ENCODE data around the gene ETV4.

The ETV4 gene

DNA sequence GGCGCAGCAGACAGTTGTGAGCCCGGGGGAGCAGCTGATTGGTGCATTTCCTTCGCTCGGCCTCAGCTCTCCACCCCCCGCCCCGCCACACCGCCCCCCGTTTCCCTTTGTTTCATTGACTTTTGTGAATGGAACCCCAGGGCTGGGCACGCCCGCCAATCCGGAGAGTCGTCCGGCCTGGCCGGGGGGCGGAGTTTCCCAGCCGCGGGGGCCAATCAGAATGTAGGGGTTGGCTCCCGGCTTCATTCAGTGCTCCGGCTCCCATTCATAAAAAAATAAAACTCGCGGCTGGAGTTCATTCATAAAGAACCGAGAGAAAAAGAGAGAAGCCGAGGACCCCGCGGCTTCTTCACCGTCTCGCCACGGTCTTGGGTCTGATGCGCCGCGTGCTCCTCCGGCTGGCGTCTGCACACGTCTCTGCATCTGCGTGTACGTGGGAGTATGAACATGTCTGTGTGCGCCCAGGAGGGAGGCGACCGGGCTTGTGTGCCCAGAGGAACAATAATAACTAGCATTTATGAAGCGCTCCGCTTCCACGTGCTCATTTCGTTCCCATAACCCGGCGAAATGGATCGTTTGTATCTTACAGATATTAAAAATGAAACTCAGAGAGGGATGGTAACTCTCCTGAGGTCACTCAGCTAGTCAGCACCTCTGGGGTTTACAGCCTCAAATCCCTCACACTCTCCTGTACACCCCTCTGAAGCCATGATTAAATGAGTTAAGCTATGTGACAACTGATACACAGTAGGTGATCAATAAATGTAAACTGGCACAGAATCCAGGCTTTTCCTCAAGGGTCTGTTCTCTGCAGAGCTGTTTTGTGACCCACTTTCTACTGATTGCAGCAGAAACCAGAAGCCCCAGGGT is at the start of gene ETV4:
ETV4 (minus strand) TSS at position 22 of the 870 bp plus-strand sequence. CDS start 723 bp downstream, outside the sequence.
- peak; percentile 78 for DNase-seq (ENCODE audit: low read depth)

DNA sequence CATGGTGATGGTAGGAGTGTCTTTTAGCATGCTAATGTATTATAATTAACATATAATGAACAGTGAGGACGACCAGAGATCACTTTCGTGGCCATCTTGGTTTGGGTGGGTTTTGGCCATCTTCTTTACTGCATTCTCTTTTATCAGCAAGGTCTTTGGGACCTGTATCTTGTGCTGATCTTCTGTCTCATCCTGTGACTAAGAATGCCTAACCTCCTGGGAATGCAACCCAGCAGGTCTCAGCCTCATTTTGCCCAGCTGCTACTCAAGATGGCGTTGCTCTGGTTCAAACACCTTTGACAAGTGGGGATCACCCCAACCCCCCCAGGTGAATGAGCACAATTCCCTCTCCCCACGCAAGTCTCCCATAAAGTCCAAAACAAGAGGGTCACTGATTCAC is 49.3 kb upstream of the ETV4 start:
- no peak for DNase-seq (ENCODE audit: low read depth)

DNA sequence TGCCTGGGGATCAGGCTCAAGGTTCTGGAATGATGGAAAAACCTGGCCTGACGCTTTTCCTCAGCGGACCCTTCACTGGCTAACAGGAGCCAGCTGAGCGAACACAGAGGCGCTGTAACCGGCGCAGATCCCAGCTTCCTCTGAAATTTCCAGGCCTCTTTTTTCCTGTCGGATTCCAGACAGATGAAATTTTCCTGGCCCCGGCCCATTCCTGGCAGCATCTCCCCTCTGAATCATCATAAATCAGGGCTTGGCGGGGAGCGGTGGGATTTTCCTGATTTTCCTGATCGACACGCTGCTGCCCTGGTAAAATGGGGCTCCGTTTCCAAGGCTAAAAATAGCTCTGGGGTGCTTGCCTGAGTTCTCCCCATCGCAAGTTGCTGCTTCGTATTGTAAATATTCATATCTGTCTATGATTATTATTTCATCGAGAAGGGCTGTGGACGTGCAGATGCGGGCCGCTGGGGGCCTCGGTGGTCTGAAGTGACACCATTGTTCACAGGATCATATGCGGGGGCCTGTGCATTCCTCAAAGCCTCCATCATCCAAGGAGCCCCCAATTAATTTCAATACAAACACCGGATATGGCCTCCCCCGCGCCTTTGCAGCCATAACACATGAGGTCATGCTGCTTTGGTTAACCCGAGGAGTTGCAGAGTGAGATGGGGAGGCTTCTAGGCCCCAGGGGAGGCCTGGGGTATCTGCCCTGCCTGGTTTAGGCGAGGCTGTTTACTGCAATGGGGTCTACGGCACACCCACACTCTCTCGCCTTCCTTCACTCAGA is 45.8 kb upstream of the ETV4 start:
- DNase-seq (ENCODE audit: low read depth) = no peak

DNA sequence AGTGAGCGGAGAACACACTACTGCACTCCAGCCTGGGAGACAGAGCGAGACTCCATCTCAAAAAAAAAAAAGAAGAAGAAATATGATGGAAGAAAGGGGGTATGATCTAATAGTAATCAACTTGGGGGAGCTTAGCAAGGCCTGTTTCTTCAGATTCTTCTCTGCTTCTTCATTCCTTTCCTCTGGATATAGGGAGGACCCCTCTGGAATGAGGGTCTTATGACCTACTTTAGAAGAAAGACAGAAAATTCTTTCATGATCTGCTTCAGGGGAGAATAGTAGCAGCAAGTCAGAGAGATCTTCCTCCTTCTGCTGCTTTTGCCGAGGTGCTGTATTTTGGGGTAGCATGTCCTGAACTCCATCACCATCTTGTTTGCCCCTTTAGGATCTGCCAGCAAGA is 44.9 kb upstream of the ETV4 start:
- DNase-seq (ENCODE audit: low read depth) = no peak

DNA sequence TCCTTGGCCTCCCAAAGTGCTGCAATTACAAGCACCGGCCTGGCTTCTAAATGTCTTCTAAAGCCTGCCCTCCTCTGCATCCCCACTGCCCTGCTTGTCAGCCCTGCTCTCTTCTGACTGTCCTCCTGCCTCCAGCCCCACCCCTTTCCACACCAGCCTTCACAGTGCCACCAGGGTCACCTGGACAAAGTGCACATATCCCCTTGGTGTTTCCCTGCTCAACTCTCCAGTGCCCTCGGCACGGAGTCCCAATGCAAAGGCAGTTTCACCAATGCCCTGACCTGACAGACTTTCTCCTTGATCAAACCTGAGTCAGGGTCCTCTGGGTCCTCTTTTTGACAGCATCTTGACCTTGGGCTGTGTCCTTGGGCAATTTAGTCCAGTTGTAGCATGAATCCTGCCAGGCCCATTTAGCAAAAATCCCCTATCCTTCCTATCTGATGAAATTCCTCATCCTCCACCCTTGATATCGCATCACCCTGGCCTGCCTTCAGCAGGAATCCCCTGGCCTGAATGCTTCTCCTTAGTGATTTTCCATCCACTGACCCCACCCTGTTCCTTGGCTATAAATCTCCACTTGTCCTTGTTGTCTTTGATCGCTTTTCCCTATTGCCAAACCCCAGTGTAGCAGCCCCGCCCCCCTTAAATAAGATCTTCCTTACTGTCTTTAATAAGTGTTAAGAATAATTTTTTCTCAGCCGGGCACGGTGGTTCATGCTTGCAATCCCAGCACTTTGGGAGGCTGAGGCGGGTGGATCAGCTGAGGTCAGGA is 42.7 kb upstream of the ETV4 start:
- DNase-seq (ENCODE audit: low read depth) = no peak

DNA sequence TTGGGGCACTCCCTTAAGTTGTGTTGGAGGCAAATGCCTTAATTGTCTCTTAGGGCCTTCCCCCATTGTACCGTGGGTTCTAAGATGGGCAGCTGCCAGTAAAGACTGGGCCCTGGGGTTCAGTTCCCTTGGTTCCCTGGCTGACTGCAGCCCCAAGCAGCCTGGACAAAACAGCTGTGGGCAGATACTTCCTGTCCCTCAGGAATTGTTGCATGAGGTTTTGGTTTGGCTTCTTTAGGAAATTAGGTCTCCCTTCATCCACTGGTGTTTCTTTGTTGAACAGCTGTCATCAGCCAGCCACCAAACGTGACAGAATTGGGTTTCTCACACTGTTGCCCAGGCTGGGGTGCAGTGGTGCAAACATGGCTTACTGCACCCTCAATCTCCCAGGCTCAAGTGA is 42.0 kb upstream of the ETV4 start:
- DNase-seq (ENCODE audit: low read depth) = no peak

DNA sequence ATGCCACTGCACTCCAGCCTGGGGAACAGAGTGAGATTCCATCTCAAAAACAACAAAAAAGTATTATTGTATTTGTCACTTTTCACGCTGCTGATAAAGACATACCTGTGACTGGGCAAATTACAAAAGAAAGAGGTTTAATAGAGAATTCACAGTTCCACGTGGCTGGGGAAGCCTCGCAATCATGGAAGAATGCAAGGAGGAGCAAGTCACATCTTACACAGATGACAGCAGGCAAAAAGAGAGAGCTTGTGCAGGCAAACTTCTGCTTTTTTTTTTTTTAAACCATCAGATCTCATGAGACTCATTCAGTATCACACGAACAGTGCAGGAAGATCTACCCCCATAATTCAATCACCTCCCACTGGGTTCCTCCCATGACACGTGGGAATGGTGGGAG is 41.5 kb upstream of the ETV4 start:
- DNase-seq (ENCODE audit: low read depth) = no peak

DNA sequence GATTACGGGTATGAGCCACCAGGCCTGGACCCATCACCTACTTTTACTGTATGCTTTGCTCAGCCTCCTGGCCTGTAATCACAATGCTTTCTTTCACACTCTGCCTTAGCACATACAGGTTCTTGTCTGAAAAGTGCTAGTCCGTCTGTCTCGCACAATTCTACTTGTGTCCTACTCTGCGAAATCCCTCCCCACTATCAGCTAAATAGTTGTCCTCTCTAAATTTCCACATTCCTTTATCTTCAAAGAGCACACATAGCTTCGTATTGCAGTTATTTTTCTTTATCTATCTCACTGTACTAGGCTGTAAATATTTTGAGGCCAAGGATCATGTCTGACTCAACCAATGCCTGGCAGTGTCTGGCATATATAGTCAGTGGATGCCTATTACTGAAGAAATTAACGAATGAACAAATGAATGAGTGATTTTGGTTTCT is 38.5 kb upstream of the ETV4 start:
- no peak for DNase-seq (ENCODE audit: low read depth)

DNA sequence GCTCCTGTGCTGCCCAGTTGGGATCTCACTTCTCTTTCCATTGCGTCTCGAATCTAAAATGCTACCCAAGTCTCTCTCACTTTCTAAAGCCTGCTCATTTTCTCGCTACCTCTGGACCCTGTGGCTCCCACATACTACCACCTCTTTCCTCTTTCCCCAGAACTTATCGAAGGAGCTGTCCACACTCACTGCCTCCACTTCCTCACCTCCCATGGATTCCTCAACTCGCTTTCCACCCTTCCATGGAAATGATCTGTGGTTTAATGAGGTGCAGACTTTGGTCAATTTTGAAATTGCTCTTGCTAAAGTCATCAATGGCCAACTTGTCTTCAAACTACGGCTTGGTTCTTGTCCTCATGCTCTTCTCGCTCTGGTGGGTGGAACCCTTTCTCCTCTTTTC is 37.2 kb upstream of the ETV4 start:
- DNase-seq (ENCODE audit: low read depth) = no peak

DNA sequence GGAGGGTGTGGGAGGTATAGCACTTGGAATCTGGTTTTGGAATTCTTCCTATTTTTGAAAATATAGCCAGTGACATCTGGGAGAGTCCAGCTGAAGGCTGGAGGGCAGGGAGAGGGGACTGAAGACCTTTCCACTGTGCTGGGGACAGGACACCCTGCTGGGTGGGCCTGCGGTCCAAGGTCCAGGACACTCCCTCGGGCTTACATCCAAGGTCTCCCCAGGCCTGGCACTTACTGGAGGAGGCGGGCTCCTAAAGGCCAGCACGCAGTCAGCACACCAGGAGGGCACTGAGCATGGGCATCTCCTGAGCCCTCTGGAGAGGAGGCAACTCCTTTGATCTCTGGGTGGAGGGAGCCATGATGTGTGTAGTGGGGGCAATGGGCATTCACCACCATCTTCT is 35.5 kb upstream of the ETV4 start:
- DNase-seq (ENCODE audit: low read depth) = no peak

DNA sequence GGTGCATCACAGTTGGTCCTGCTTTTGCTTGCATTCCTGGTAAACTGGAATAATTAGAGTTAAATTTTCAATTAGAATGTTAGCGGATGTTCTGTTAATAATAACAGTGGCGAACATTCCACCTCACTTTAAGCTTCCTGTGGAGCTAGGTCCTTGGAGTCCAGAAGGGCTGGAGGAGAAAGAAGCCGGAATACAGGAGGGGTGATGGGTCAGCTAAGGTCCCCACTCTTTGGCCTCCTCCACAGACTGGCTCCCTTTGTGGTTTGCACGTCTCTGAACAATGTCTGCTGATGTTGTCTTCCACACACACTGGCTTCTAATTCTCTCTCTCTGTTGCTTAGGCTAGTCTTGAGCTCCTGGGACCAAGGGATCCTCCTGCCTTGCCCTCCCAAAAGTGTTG is 35.0 kb upstream of the ETV4 start:
- no peak for DNase-seq (ENCODE audit: low read depth)

DNA sequence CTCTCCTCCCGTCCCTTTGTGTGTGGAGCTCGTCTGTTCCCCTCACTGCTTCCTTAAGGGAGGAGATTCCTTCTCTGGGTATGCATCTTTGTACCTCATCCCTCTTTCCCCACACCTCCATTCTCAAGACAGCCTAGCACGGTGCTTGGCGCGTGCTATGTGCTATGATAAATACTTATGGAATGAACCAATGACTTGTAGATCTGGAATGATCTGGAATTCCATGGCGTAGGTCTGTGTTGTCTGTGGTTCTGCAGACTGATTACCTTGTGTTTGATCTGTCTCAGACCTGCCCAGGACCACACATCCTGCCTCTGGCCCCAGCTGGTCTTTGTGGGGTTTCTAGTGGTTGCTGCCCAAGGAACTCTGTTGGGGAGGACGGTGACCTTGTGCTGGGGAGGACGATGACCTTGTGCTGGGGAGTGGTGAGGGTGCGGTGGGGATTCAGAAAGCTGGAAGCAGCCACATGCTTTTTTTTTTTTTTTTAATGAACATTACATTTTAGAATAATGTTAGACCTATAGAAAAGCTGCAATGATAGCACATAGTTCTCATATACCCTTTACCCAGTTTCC is 33.5 kb upstream of the ETV4 start:
- no peak for DNase-seq (ENCODE audit: low read depth)

DNA sequence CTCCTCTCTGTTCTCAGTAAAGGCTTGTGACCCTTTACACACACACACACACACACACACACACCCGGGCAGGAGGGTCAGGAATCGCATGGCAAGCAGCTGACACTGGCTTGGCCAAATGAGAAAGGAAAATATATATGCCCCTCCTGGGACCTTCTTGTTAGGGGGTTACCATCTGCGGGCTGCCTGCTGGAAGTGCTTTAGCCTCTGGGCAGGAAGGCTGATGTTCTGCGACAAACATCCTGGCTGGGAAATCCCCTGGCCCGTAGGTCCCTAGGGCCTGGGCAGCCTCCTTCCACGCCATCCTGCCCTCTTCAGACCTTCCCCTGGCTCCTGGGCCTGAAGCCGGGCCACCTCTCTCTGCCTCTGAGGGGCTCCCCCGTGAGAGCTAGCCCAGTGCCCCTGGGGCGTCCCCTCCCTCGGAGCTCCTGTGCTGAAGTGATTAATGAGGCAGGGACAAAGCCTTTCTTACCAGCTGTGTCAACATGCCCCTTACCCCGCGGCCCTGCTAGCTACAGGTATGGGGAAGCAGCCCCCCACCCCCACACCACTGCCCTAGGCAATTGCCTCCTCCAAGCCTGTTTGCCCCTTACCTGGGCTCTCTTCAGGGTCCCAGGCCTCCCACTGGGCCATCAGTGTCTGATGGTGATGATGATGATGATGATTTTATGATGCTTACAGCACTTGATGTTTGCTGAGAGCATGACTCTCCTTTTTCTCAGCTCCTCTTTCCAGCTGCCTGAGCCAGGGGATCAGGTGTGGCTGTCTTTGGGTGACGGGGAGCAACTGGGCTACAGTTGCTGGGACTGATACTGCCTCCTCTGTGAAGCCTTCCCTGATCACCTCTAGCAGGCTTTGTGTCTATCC is 32.8 kb upstream of the ETV4 start:
- DNase-seq (ENCODE audit: low read depth) = peak; percentile 1

DNA sequence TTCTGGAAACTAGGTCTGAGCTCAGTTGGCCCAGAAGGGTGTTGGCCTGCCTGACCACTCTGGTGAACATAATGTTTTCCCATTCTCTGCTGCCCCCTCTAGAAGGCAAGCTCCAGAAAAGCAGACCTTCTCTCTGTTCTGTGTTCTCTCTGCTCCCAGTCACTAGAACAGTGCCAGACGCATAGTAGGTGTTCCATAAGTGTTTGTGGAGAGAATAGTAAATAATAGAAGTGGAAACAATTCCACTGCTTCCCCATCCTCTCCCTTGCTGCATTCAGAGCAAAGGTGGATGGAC is 32.2 kb upstream of the ETV4 start:
- no peak for DNase-seq (ENCODE audit: low read depth)

DNA sequence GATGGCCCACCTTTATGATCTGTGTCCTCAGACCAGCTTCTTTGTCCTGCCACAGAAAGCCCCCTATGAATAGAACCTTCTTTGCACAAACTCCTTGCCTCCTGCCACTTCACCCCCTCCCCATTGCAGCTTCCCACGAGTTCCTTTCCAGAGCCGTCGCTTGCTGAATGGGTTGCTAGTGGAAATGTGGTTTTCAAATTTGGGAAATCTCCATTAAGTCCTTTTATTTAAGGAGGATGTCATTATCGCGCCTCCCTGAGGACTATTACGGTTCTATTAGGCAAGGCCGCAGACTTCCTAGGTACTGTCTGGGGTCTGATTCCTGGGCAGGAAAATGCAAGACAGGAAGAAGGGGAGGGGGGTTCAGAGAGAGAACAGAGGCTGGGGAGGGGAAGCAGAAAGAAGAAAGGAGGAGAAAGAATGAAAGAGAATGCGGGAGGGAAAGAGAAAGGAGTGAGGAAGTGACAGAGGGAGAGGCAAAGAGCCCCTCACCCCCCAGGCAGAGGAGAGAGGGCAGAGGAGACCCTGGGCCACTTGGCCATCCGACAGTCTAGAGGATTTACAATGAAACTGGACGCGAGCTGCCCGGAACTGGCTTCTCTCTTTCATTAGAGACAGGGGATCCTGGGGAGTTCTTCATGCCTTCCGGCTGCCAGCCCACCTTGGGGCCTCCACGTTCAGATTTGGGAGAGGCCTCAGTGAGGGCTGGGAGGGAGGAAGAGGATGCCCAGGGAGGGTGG is 31.7 kb upstream of the ETV4 start:
- no peak for DNase-seq (ENCODE audit: low read depth)

DNA sequence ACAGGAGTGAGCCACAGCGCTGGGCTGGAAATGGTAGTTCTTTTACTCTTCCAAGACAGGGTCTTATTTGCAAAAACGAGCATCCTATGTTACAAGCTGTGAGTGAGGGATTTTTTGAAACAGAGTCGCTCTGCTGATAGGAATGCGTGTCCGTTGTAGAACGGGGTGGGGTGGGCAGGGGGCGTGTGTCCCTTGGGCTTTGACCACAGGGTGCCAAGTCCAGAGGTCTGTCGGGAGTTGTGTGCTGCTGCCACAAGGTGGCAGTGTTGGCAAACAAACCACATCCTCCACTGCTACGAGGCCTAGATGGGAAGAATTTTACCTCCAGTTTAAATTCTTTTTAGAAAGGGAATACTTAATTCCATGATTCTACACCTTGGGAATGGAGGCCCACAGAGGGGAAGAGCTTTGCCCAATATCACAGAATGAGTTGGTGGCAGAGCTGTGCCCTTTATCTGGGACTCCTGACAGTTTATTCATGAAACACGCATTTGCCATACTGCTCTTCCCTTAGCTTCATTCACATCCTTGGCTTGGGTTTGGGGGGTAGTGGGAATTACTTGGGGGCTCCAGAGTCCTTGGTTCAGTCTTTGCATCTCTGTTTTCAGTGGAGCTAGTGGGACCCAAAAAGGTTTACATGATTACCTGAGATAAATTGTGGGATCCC is 30.6 kb upstream of the ETV4 start:
- DNase-seq (ENCODE audit: low read depth) = peak; percentile 46

DNA sequence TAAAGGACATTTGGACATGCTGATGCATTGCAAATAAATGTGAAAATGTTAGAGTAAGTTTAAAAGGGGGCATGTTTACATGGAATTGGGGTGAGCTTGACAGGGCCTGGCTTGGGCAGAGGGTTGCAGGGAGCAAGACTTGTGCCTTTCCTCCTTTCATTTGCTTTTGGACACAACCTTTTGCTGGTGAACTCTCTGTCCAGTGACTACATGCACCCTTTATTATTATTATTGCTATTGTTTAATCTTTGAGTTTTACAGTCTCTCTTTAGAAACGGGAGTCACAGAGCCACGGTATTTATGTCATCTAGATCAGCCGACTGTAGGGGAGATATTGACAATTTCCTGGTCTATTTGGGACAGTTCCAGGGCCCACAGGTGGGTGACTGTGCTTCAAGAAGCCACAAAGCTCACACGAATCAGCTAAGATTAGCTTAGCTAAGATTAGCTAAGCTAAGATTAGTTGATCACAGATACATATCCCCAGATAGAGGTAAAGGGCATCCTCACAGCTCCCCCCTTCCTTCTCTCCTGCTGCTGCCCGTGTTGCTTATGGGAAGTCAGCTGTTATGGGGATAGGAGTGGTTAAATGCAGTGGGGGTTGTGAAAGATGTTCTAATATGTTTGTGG is 28.9 kb upstream of the ETV4 start:
- DNase-seq (ENCODE audit: low read depth) = no peak

DNA sequence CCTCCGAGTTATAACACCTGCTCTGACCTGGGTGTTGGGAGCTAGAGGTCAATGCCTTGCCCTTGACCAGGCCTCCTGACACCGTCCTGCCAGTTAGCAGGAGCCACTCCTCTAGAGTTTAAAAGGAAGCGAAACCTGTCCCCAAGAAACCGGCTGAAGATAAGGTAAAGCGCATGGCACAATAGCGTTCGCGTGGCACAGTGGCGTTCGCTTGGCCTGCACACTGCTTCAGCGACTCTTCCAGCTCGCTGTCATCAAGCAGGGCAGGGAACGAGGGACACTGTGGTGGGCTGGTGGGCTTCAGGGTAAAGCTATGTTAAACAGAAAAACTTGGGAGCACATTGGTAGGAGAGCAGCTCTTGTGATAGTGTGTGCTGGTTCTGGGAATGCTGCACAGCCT is 28.2 kb upstream of the ETV4 start:
- DNase-seq (ENCODE audit: low read depth) = no peak

DNA sequence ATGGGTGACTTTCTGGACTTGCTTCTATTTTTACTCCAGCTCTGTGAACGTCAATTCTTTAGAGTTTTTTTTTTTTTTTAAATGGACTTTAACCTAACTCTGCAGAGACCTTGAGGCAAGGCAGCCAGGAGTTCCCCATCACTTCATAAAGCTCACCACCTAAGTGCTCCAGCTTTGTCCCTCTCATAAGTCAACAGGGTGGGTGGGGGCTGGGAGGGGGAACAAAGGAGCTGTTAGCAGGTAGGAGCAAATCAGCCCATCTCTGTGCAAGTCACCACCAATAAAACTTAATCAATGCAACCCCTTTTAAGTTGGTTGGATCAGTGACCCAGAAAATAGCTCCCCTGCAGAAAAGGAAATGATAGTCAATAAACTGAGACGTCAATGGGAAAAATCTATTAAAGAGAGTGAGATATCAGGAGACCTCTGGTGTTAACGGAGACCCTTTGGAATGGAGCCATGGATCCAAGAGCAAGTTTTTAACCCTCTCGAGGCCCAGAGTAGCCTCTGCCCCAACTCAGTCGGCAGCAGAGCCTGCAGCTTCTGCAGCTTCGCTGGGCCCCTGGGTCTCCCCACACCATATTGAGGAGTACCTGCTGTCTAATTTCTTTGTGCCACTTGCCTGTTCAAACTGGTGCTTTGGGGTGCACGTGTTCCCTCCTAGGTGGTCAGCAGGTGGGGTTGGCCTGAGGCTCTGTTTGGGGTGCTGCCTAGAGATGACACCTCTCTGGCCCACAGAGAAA is 27.6 kb upstream of the ETV4 start:
- DNase-seq (ENCODE audit: low read depth) = no peak
